A549 (cell line): ENCODE data around the gene CHIC2. TPM values are rescaled to one million over a fixed set of nuclear protein-coding genes. Genes with fewer than 3 reads are reported as not detected.

Source experiments
- ATAC-seq, 2 experiments: fragments of 200-7000 bp in 1 of 2; fragments of >200 bp in 1 of 2; cut with Nextera tagmentation in 1 of 2; cut with Tn5 transposase in 1 of 2; 3 replicates each; pipeline versions ENCODE4 v1.8.0 to v1.9.1; 2018 to 2020; ENCODE audit warnings: mild to moderate bottlenecking in 1 of 2, moderate library complexity in 1 of 2
- CTCF ChIA-PET: fragments of 300-600 bp; sonication (Branson Sonifier 250); formaldehyde crosslinking; extraction: SDS; loops from one replicate; lab custom pipeline; 2021; ENCODE audit warnings: antibody characterized with exemption, inconsistent platforms; lab: Yijun Ruan, JAX
- POLR2A ChIA-PET: fragments of 350-600 bp; formaldehyde crosslinking; extraction: SDS; loops from one replicate; lab custom pipeline; 2021; ENCODE audit warnings: antibody characterized with exemption, inconsistent platforms; lab: Yijun Ruan, JAX
- DNase-seq, 2 experiments: peaks; one replicate each; pipeline versions ENCODE4 v3.0.0 to v3.0.0-alpha.2; 2011 to 2016; ENCODE audit warnings: low read depth in 1 of 2, low spot score in 1 of 2
- FAIRE-seq: peaks from 2 replicates; lab custom pipeline; 2011; peaks lifted over from hg19 to GRCh38; lab: Jason Lieb, UNC
- H3K27ac ChIP-seq, 2 experiments: fragments of >200 bp; sonication (Bioruptor Twin); formaldehyde crosslinking; 3 replicates each; pipeline ENCODE4 v1.5.1; 2016 to 2017
- H3K4me1 ChIP-seq: fragments of >200 bp; sonication (Bioruptor Twin); formaldehyde crosslinking; 3 replicates; pipeline ENCODE4 v1.6.1; 2016
- H3K4me2 ChIP-seq: fragments of >200 bp; sonication (Bioruptor Twin); formaldehyde crosslinking; 3 replicates; pipeline ENCODE4 v1.6.1; 2016
- H3K4me3 ChIP-seq: fragments of >200 bp; sonication (Bioruptor Twin); formaldehyde crosslinking; 3 replicates; pipeline ENCODE4 v1.5.1; 2016
- H3K9me3 ChIP-seq: fragments of >200 bp; sonication (Bioruptor Twin); formaldehyde crosslinking; 3 replicates; pipeline ENCODE4 v1.6.1; 2016
- BCL3 ChIP-seq: fragments of >200 bp; sonication (Bioruptor Twin); formaldehyde crosslinking; IDR thresholded peaks from 3 replicates; pipeline ENCODE4 v1.6.1; 2016
- BHLHE40 ChIP-seq: IDR thresholded peaks from 2 replicates; pipeline ENCODE4 v1.6.1; 2012; ENCODE audit warnings: low read depth, low read length, inconsistent platforms
- CBX8 ChIP-seq: fragments of 200-600 bp; sonication (generic); IDR thresholded peaks from 2 replicates; pipeline ENCODE4 v1.6.1; 2016
- CEBPB ChIP-seq, 2 experiments: fragments of >200 bp in 1 of 2; sonication (Bioruptor Twin) in 1 of 2; formaldehyde crosslinking in 1 of 2; IDR thresholded peaks; 2 replicates each; pipeline ENCODE4 v1.6.1; 2012 to 2016
- CHD4 ChIP-seq: fragments of 200-600 bp; sonication (generic); IDR thresholded peaks from 2 replicates; pipeline ENCODE4 v1.6.1; 2016; ENCODE audit warnings: antibody characterized with exemption, mild to moderate bottlenecking, borderline replicate concordance
- E2F6 ChIP-seq: IDR thresholded peaks from 2 replicates; pipeline ENCODE4 v1.6.1; 2012; ENCODE audit warnings: low read depth, borderline replicate concordance
- EHF ChIP-seq: fragments of 250-450 bp; sonication (Bioruptor Pico); IDR thresholded peaks from 2 replicates; pipeline ENCODE4 v1.5.0; 2020; ENCODE audit warnings: mild to moderate bottlenecking
- ELK1 ChIP-seq: fragments of 150-350 bp; IDR thresholded peaks from 2 replicates; pipeline ENCODE4 v1.6.1; 2014; ENCODE audit warnings: low read depth, mild to moderate bottlenecking, low read length
- EP300 ChIP-seq, 2 experiments: fragments of >200 bp; sonication (Bioruptor Twin); formaldehyde crosslinking; IDR thresholded peaks; 2 replicates in 1 of 2; 3 replicates in 1 of 2; pipeline ENCODE4 v1.6.1; 2016 to 2017
- FOSB ChIP-seq: fragments of 250-450 bp; sonication (Bioruptor Pico); IDR thresholded peaks from 2 replicates; pipeline ENCODE4 v1.5.0; 2020; ENCODE audit warnings: mild to moderate bottlenecking, moderate library complexity
- FOSL2 ChIP-seq, 2 experiments: fragments of 450-650 bp in 1 of 2; fragments of >200 bp in 1 of 2; sonication (Bioruptor Twin) in 1 of 2; formaldehyde crosslinking; IDR thresholded peaks; 2 replicates each; pipeline versions ENCODE4 v1.5.0 to v1.6.1; 2016 to 2020; ENCODE audit warnings: mild to moderate bottlenecking in 1 of 2, moderate library complexity in 1 of 2
- HEYL ChIP-seq: fragments of 250-450 bp; sonication (Bioruptor Pico); IDR thresholded peaks from 2 replicates; pipeline ENCODE4 v1.8.0; 2021; ENCODE audit warnings: mild to moderate bottlenecking, moderate library complexity
- HMGXB4 ChIP-seq: fragments of 250-450 bp; sonication (Bioruptor Pico); IDR thresholded peaks from 2 replicates; pipeline ENCODE4 v1.5.0; 2021; ENCODE audit warnings: mild to moderate bottlenecking, moderate library complexity, borderline replicate concordance
- HOXA7 ChIP-seq: fragments of 250-450 bp; sonication (Bioruptor Pico); IDR thresholded peaks from 2 replicates; pipeline ENCODE4 v1.5.0; 2020; ENCODE audit warnings: mild to moderate bottlenecking, moderate library complexity
- HOXB13 ChIP-seq: fragments of 250-450 bp; sonication (Bioruptor Pico); IDR thresholded peaks from 2 replicates; pipeline ENCODE4 v1.5.0; 2020; ENCODE audit warnings: low read depth, mild to moderate bottlenecking, moderate library complexity
- JUN ChIP-seq, 2 experiments: fragments of >200 bp; sonication (Bioruptor Twin); formaldehyde crosslinking; IDR thresholded peaks; 2 replicates in 1 of 2; 3 replicates in 1 of 2; pipeline ENCODE4 v1.6.1; 2016 to 2017
- KDM1A ChIP-seq: fragments of 200-600 bp; sonication (generic); IDR thresholded peaks from 2 replicates; pipeline ENCODE4 v1.6.1; 2016; ENCODE audit warnings: low read depth, mild to moderate bottlenecking
- MAFK ChIP-seq: fragments of 450-650 bp; IDR thresholded peaks from 2 replicates; pipeline ENCODE4 v1.6.1; 2014; ENCODE audit not compliant: partially characterized antibody
- MAZ ChIP-seq: fragments of 150-350 bp; IDR thresholded peaks from 2 replicates; pipeline ENCODE4 v1.6.1; 2014; ENCODE audit warnings: antibody characterized with exemption, low read depth, low read length, borderline replicate concordance
- MYC ChIP-seq: IDR thresholded peaks from 2 replicates; pipeline ENCODE4 v1.6.1; 2012; ENCODE audit warnings: mild to moderate bottlenecking, inconsistent platforms, low read length, improper control_type of control experiment, borderline replicate concordance
- NFE2L2 ChIP-seq: fragments of 150-350 bp; conservative IDR thresholded peaks from 2 replicates; pipeline ENCODE4 v1.6.1; 2014; ENCODE audit warnings: low read length
- NPAS2 ChIP-seq: fragments of 250-450 bp; sonication (Bioruptor Pico); IDR thresholded peaks from 2 replicates; pipeline ENCODE4 v1.8.0; 2022; ENCODE audit warnings: mild to moderate bottlenecking, moderate library complexity, borderline replicate concordance
- PBX3 ChIP-seq: IDR thresholded peaks from 2 replicates; pipeline ENCODE4 v1.6.1; 2012
- POLR2A ChIP-seq: IDR thresholded peaks from 2 replicates; pipeline ENCODE4 v1.6.1; 2012; ENCODE audit warnings: mild to moderate bottlenecking, low read length
- RAD21 ChIP-seq, 2 experiments: fragments of >200 bp in 1 of 2; sonication (Bioruptor Twin) in 1 of 2; formaldehyde crosslinking in 1 of 2; IDR thresholded peaks in 1 of 2; conservative IDR thresholded peaks in 1 of 2; 2 replicates in 1 of 2; 3 replicates in 1 of 2; pipeline ENCODE4 v1.6.1; 2012 to 2018; ENCODE audit warnings: inconsistent platforms in 1 of 2
- RCOR1 ChIP-seq: fragments of 150-350 bp; IDR thresholded peaks from 2 replicates; pipeline ENCODE4 v1.6.1; 2014; ENCODE audit warnings: antibody characterized with exemption, low read length, low read depth
- RFX5 ChIP-seq: fragments of 450-650 bp; IDR thresholded peaks from 2 replicates; pipeline ENCODE4 v1.7.1; 2014; ENCODE audit warnings: antibody characterized with exemption, mild to moderate bottlenecking, moderate library complexity
- RNF2 ChIP-seq: fragments of 200-600 bp; sonication (generic); IDR thresholded peaks from 2 replicates; pipeline ENCODE4 v1.6.1; 2016; ENCODE audit warnings: low read depth, mild to moderate bottlenecking, antibody characterized with exemption, moderate library complexity, borderline replicate concordance
- TFCP2L1 ChIP-seq: fragments of 250-450 bp; sonication (Bioruptor Pico); IDR thresholded peaks from 2 replicates; pipeline ENCODE4 v1.5.0; 2021; ENCODE audit warnings: mild to moderate bottlenecking
- ZFP36 ChIP-seq: fragments of 450-650 bp; IDR thresholded peaks from 2 replicates; pipeline ENCODE4 v1.6.1; 2014; ENCODE audit warnings: borderline replicate concordance; ENCODE audit not compliant: partially characterized antibody
- ZSCAN20 ChIP-seq: fragments of 250-450 bp; sonication (Bioruptor Pico); IDR thresholded peaks from 2 replicates; pipeline ENCODE4 v1.8.0; 2022; ENCODE audit warnings: mild to moderate bottlenecking, moderate library complexity
- WGBS: methylation state at CpG from one replicate; pipeline ENCODE4 v1.1.6; 2017; ENCODE audit errors: missing lambda C conversion rate; 5-methylcytosine and 5-hydroxymethylcytosine counted together
- polyA plus RNA-seq, 4 experiments: library from polyadenylated mRNA; depleted of rRNA in 3 of 4; stranded (reverse); fragments of >200 nt; fragmentation: RNase III in 1 of 4; extraction: RNeasy Plus Mini Kit Qiagen cat#74134 plus additional on column Dnase treatment in 1 of 4; gene quantifications; 2 replicates in 3 of 4; 3 replicates in 1 of 4; pipeline ENCODE4 v1.2.3, GENCODE V29; 2011 to 2017
- TF ChIP-seq, protein P1 (sequence below): IDR thresholded peaks from 2 replicates; pipeline ENCODE4 v1.6.1; 2012
- TF ChIP-seq, protein P2 (sequence below): fragments of 250-450 bp; sonication (Bioruptor Pico); IDR thresholded peaks from 2 replicates; pipeline ENCODE4 v1.5.0; 2020; ENCODE audit warnings: low read depth, mild to moderate bottlenecking, moderate library complexity

CHIC2 gene
- polyA plus RNA-seq, 2 of the 4 experiments (the other 2 are of a cell fraction): 5.9 to 10.1 TPM

DNA sequence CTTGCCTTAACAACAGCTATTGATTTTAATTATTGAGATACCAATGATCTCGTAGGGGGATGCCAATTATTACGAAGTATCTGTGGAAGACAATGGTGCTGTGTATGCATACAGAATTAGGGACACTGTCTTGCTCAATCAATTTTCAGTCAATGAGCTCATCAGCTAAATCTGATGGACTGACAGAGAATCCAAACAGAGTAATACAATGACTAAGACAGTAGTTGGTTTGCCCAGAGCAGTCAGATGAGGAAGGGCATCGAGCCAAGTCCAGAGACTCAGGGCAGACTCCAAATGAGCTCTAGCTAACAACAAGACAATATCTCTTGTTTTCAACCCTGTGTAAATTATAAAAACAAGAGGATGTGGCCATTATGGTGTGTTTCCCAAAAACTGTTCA lies 20.9 kb upstream of the CHIC2 start (continued):
- TF ChIP-seq PBX3 (no peak), HMGXB4 (no peak)

- FAIRE-seq: peak; percentile 81
- POLR2A ChIA-PET: no interaction called here
- Histone ChIP-seq H3K9me3 (no peaks in the 10 kb centered on the region), H3K4me2 (peak overlapping the region; percentile 65), H3K4me3 (no peak overlapping the region), H3K4me1 (peaks cover 42% of the 10 kb centered on the region), H3K27ac (peak overlapping the region; percentile 21 to 64; a peak in 2 of 6 replicates)
- WGBS: 0% methylated on average over 1 of the region's 1 CpG
- CTCF ChIA-PET: no interaction called here
- ATAC-seq: peak; percentile 94 to 96
- DNase-seq: peak; percentile 66 to 90
- TF ChIP-seq NPAS2 (CRISPR knock-in tag) (no peak), NFE2L2 (no peak), HOXB13 (CRISPR knock-in tag) (no peak), HOXA7 (CRISPR knock-in tag) (no peak), BHLHE40 (no peak), JUN (IDR thresholded peaks at IDR 0.05) (peak; percentile 72 to 78; a peak in 3 of 5 replicates), FOSB (CRISPR knock-in tag) (no peak), CEBPB (IDR thresholded peaks at IDR 0.05) (peak; percentile 40 to 65; a peak in 2 of 4 replicates), RNF2 (no peak), TFCP2L1 (no peak), ZSCAN20 (CRISPR knock-in tag) (no peak), ZFP36 (no peak), RAD21 (conservative IDR thresholded peaks at IDR 0.05 in 1 of 2, IDR thresholded peaks at IDR 0.05 in 1 of 2) (no peak), EP300 (IDR thresholded peaks at IDR 0.05) (peak; percentile 21 to 60; a peak in 2 of 5 replicates), MYC (no peak), BCL3 (peak; percentile 63; the same call in 1 of the 3 replicates), RCOR1 (no peak), CBX8 (no peak), E2F6 (no peak), ELK1 (no peak), MAZ (no peak), CHD4 (no peak), RFX5 (no peak), FOSL2 (IDR thresholded peaks at IDR 0.05) (peak; percentile 82), FOSL2 (CRISPR knock-in tag; IDR thresholded peaks at IDR 0.05) (peak; percentile 86), EHF (no peak), POLR2A (no peak), MAFK (no peak), HEYL (CRISPR knock-in tag) (no peak), KDM1A (no peak)
- TF ChIP-seq, protein P1, sequence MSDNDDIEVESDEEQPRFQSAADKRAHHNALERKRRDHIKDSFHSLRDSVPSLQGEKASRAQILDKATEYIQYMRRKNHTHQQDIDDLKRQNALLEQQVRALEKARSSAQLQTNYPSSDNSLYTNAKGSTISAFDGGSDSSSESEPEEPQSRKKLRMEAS: peak; percentile 44; the same call in 1 of the 2 replicates
- TF ChIP-seq, protein P2, sequence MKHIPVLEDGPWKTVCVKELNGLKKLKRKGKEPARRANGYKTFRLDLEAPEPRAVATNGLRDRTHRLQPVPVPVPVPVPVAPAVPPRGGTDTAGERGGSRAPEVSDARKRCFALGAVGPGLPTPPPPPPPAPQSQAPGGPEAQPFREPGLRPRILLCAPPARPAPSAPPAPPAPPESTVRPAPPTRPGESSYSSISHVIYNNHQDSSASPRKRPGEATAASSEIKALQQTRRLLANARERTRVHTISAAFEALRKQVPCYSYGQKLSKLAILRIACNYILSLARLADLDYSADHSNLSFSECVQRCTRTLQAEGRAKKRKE (CRISPR knock-in tag): peak; percentile 61; the same call in 1 of the 2 replicates
Observed at GRCh38 chr4:54082168-54082567, 17.8 kb upstream of the CHIC2 start.
